Measurements from ENCODE around the gene AVL9. TPM values are rescaled to one million over a fixed set of nuclear protein-coding genes. Genes with fewer than 3 reads are reported as not detected.
"Not testable (repeated sequence)": the region's sequence is repeated elsewhere in the genome, so short reads cannot be mapped to it uniquely, and the experiment has no call there.

AVL9 gene
- total RNA-seq, 1 donor from 2014 or later: 46.8 TPM

- Mint-ChIP-seq H3K9me3 (ENCODE audit: unreplicated experiment) (no peaks in the 10 kb centered on the region), H3K27ac (ENCODE audit: unreplicated experiment) (no peak overlapping the region), H3K27me3 (ENCODE audit: unreplicated experiment) (no peaks in the 10 kb centered on the region), H3K4me1 (ENCODE audit: low read depth, unreplicated experiment) (no peaks in the 10 kb centered on the region), H3K36me3 (ENCODE audit: unreplicated experiment) (no peaks in the 10 kb centered on the region), H3K4me3 (ENCODE audit: unreplicated experiment) (no peak overlapping the region)
- no peak for TF ChIP-seq CTCF (IDR thresholded peaks at IDR 0.05; ENCODE audit: partially characterized antibody, unreplicated experiment)
- DNase-seq: no peak
Measured at GRCh38 chr7:32461484-32461883, 33.8 kb upstream of the AVL9 start.

- no peaks in the 10 kb centered on the region for H3K27me3 Mint-ChIP-seq (ENCODE audit: unreplicated experiment)
- no peaks in the 10 kb centered on the region for H3K4me1 Mint-ChIP-seq (ENCODE audit: low read depth, unreplicated experiment)
- no peak overlapping the region for H3K27ac Mint-ChIP-seq (ENCODE audit: unreplicated experiment)
- H3K4me3 Mint-ChIP-seq (ENCODE audit: unreplicated experiment): no peak overlapping the region
- DNase-seq: no peak
- H3K9me3 Mint-ChIP-seq (ENCODE audit: unreplicated experiment): no peaks in the 10 kb centered on the region
- TF ChIP-seq CTCF (IDR thresholded peaks at IDR 0.05; ENCODE audit: partially characterized antibody, unreplicated experiment): no peak
- H3K36me3 Mint-ChIP-seq (ENCODE audit: unreplicated experiment): no peaks in the 10 kb centered on the region
Measured at GRCh38 chr7:32462451-32462850, 32.8 kb upstream of the AVL9 start.

- no peak for DNase-seq
- Mint-ChIP-seq H3K4me1 (ENCODE audit: low read depth, unreplicated experiment) (no peaks in the 10 kb centered on the region), H3K36me3 (ENCODE audit: unreplicated experiment) (no peaks in the 10 kb centered on the region), H3K9me3 (ENCODE audit: unreplicated experiment) (no peaks in the 10 kb centered on the region), H3K4me3 (ENCODE audit: unreplicated experiment) (no peak overlapping the region), H3K27ac (ENCODE audit: unreplicated experiment) (no peak overlapping the region), H3K27me3 (ENCODE audit: unreplicated experiment) (no peaks in the 10 kb centered on the region)
- no peak for TF ChIP-seq CTCF (IDR thresholded peaks at IDR 0.05; ENCODE audit: partially characterized antibody, unreplicated experiment)
Measured at GRCh38 chr7:32462977-32463376, 32.3 kb upstream of the AVL9 start.

GRCh38 chr7:32464641-32465416 is 30.5 kb upstream of the AVL9 start:
- not testable (repeated sequence) for H3K9me3 Mint-ChIP-seq (ENCODE audit: unreplicated experiment); H3K27me3 Mint-ChIP-seq (ENCODE audit: unreplicated experiment); H3K36me3 Mint-ChIP-seq (ENCODE audit: unreplicated experiment); H3K4me1 Mint-ChIP-seq (ENCODE audit: low read depth, unreplicated experiment); DNase-seq; H3K27ac Mint-ChIP-seq (ENCODE audit: unreplicated experiment); H3K4me3 Mint-ChIP-seq (ENCODE audit: unreplicated experiment)

- H3K4me3 Mint-ChIP-seq (ENCODE audit: unreplicated experiment); H3K9me3 Mint-ChIP-seq (ENCODE audit: unreplicated experiment); H3K27me3 Mint-ChIP-seq (ENCODE audit: unreplicated experiment); H3K27ac Mint-ChIP-seq (ENCODE audit: unreplicated experiment); H3K36me3 Mint-ChIP-seq (ENCODE audit: unreplicated experiment); H3K4me1 Mint-ChIP-seq (ENCODE audit: low read depth, unreplicated experiment); DNase-seq: not testable (repeated sequence)
Measured at GRCh38 chr7:32470004-32470403, 25.3 kb upstream of the AVL9 start.

- TF ChIP-seq CTCF (IDR thresholded peaks at IDR 0.05; ENCODE audit: partially characterized antibody, unreplicated experiment): no peak
- peaks cover 2% of the 10 kb centered on the region for H3K4me1 Mint-ChIP-seq (ENCODE audit: low read depth, unreplicated experiment)
- DNase-seq: no peak
- peaks cover 2% of the 10 kb centered on the region for H3K27me3 Mint-ChIP-seq (ENCODE audit: unreplicated experiment)
- no peak overlapping the region for H3K27ac Mint-ChIP-seq (ENCODE audit: unreplicated experiment)
- H3K36me3 Mint-ChIP-seq (ENCODE audit: unreplicated experiment): no peaks in the 10 kb centered on the region
- no peak overlapping the region for H3K4me3 Mint-ChIP-seq (ENCODE audit: unreplicated experiment)
- H3K9me3 Mint-ChIP-seq (ENCODE audit: unreplicated experiment): no peaks in the 10 kb centered on the region
Measured at GRCh38 chr7:32470871-32471270, 24.4 kb upstream of the AVL9 start.

Measured in glutamatergic neuron (in vitro differentiated cells).